H1 (cell line): ENCODE measurements around the gene TMEM139. TPM values are rescaled to one million over a fixed set of nuclear protein-coding genes. Genes with fewer than 3 reads are reported as not detected.

Experiments
- CTCF ChIA-PET: fragments of 300-600 bp; sonication (Branson Sonifier 250); formaldehyde crosslinking; loops from one replicate; lab custom pipeline; 2021; ENCODE audit not compliant: partially characterized antibody; lab: Charles Lee
- POLR2A ChIA-PET: fragments of 300-600 bp; sonication (Branson Sonifier 250); formaldehyde crosslinking; loops from one replicate; lab custom pipeline; 2021; ENCODE audit warnings: inconsistent platforms; ENCODE audit not compliant: partially characterized antibody; lab: Charles Lee
- DNase-seq, 2 experiments: peaks; one replicate each; pipeline versions ENCODE4 v3.0.0 to v3.0.0-alpha.2; 2010 to 2022; ENCODE audit warnings: low spot score in 2 of 2, low read depth in 1 of 2, mixed read lengths in 1 of 2
- FAIRE-seq: peaks from 2 replicates; lab custom pipeline; 2011; peaks lifted over from hg19 to GRCh38; lab: Jason Lieb, UNC
- H2AFZ ChIP-seq: 2 replicates; pipeline ENCODE4 v1.8.1; 2012; ENCODE audit warnings: low read length, inconsistent platforms
- H2AK5ac ChIP-seq: 2 replicates; pipeline ENCODE4 v1.6.1; 2013; ENCODE audit warnings: low read depth, low read length
- H2BK120ac ChIP-seq: replicated peaks from 2 replicates; pipeline ENCODE3; 2013; ENCODE audit warnings: low read depth, low read length, inconsistent platforms
- H2BK12ac ChIP-seq: 2 replicates; pipeline ENCODE4 v1.6.1; 2013; ENCODE audit warnings: low read depth, low read length
- H2BK15ac ChIP-seq: 2 replicates; pipeline ENCODE4 v1.6.1; 2013; ENCODE audit warnings: low read length
- H2BK20ac ChIP-seq: 2 replicates; pipeline ENCODE4 v1.6.1; 2013; ENCODE audit warnings: low read length
- H2BK5ac ChIP-seq: 2 replicates; pipeline ENCODE4 v1.6.1; 2013; ENCODE audit warnings: low read depth, low read length
- H3K14ac ChIP-seq: 2 replicates; pipeline ENCODE4 v1.6.1; 2013; ENCODE audit warnings: inconsistent platforms; ENCODE audit not compliant: insufficient read length
- H3K18ac ChIP-seq: 2 replicates; pipeline ENCODE4 v1.6.1; 2013; ENCODE audit warnings: low read length; ENCODE audit errors: extremely low read depth
- H3K23ac ChIP-seq: 2 replicates; pipeline ENCODE4 v1.6.1; 2013; ENCODE audit warnings: inconsistent platforms; ENCODE audit not compliant: insufficient read length
- H3K23me2 ChIP-seq: 2 replicates; pipeline ENCODE4 v1.6.1; 2013; ENCODE audit warnings: low read depth, low read length
- H3K27ac ChIP-seq: 2 replicates; pipeline ENCODE4 v1.6.1; 2011; ENCODE audit warnings: low read depth, low read length, inconsistent platforms
- H3K27me3 ChIP-seq, 4 experiments: replicated peaks in 1 of 4; 1 replicate in 1 of 4; 2 replicates in 3 of 4; pipeline versions ENCODE4 v1.6.1 to v1.8.1; 2011 to 2013; ENCODE audit warnings: low read length in 3 of 4, mild to moderate bottlenecking in 3 of 4, inconsistent platforms in 2 of 4, mixed read lengths in 2 of 4, moderate library complexity in 1 of 4; ENCODE audit not compliant: control insufficient read depth in 3 of 4, insufficient read depth in 3 of 4; ENCODE audit errors: extremely low read depth in 1 of 4
- H3K36me3 ChIP-seq, 4 experiments: 2 replicates each; pipeline versions ENCODE4 v1.6.1 to v1.8.1; 2011 to 2013; ENCODE audit warnings: mild to moderate bottlenecking in 4 of 4, low read length in 3 of 4, moderate library complexity in 2 of 4, control low read depth in 1 of 4, inconsistent platforms in 1 of 4; ENCODE audit not compliant: insufficient read depth in 4 of 4, control insufficient read depth in 2 of 4
- H3K4ac ChIP-seq: replicated peaks from 2 replicates; pipeline ENCODE3; 2013; ENCODE audit warnings: low read length, low read depth, mixed read lengths, inconsistent platforms; ENCODE audit not compliant: insufficient read length
- H3K4me1 ChIP-seq, 4 experiments: replicated peaks in 1 of 4; 1 replicate in 1 of 4; 2 replicates in 3 of 4; pipeline versions ENCODE4 v1.6.1 to v1.8.1; 2011 to 2013; ENCODE audit warnings: low read length in 3 of 4, inconsistent platforms in 2 of 4, mixed read lengths in 1 of 4; ENCODE audit not compliant: insufficient read depth in 4 of 4, control insufficient read depth in 3 of 4
- H3K4me2 ChIP-seq, 2 experiments: 2 replicates each; pipeline versions ENCODE4 v1.6.1 to v1.8.1; 2011 to 2013; ENCODE audit warnings: low read depth in 2 of 2, low read length in 2 of 2, control low read depth in 1 of 2, inconsistent platforms in 1 of 2, mild to moderate bottlenecking in 1 of 2; ENCODE audit not compliant: insufficient read depth in 1 of 2
- H3K4me3 ChIP-seq, 4 experiments: fragments of 200-600, 300-600 bp in 1 of 4; sonication (generic), shearing (Covaris generic), sonication (Bioruptor Twin) in 1 of 4; 2 replicates each; pipeline versions ENCODE4 v1.5.1 to v1.8.1; 2011 to 2016; ENCODE audit warnings: low read length in 4 of 4, low read depth in 3 of 4, control low read depth in 2 of 4, inconsistent platforms in 2 of 4, mild to moderate bottlenecking in 2 of 4, mixed read lengths in 1 of 4, moderate library complexity in 1 of 4; ENCODE audit not compliant: insufficient read depth in 2 of 4; ENCODE audit errors: extremely low read depth in 1 of 4
- H3K56ac ChIP-seq: replicated peaks from 2 replicates; pipeline ENCODE3; 2013; ENCODE audit warnings: low read depth, mild to moderate bottlenecking, mixed read lengths, low read length, inconsistent platforms; ENCODE audit not compliant: insufficient read length
- H3K79me1 ChIP-seq: 2 replicates; pipeline ENCODE4 v1.6.1; 2013; ENCODE audit warnings: low read depth, low read length, control low read depth
- H3K79me2 ChIP-seq, 2 experiments: 2 replicates each; pipeline versions ENCODE4 v1.6.1 to v1.8.1; 2012 to 2013; ENCODE audit warnings: low read length in 2 of 2, mild to moderate bottlenecking in 2 of 2, inconsistent platforms in 1 of 2; ENCODE audit not compliant: insufficient read depth in 2 of 2, control insufficient read depth in 1 of 2
- H3K9ac ChIP-seq, 4 experiments: replicated peaks in 1 of 4; 1 replicate in 1 of 4; 2 replicates in 3 of 4; pipeline versions ENCODE4 v1.6.1 to v1.8.1; 2011 to 2013; ENCODE audit warnings: low read depth in 3 of 4, low read length in 3 of 4, control low read depth in 2 of 4, mild to moderate bottlenecking in 2 of 4, moderate library complexity in 2 of 4, inconsistent platforms in 1 of 4; ENCODE audit errors: extremely low read depth in 1 of 4
- H3K9me3 ChIP-seq, 2 experiments: 2 replicates each; pipeline versions ENCODE4 v1.6.1 to v1.8.1; 2012 to 2013; ENCODE audit warnings: mild to moderate bottlenecking in 2 of 2, moderate library complexity in 2 of 2, control low read depth in 1 of 2, inconsistent platforms in 1 of 2, low read depth in 1 of 2, low read length in 1 of 2, mixed read lengths in 1 of 2; ENCODE audit not compliant: insufficient read depth in 2 of 2
- H4K20me1 ChIP-seq, 2 experiments: replicated peaks in 1 of 2; 2 replicates each; pipeline versions ENCODE3 to v1.8.1; 2011 to 2013; ENCODE audit warnings: inconsistent platforms in 2 of 2, low read length in 2 of 2, mild to moderate bottlenecking in 1 of 2; ENCODE audit not compliant: insufficient read depth in 2 of 2, control insufficient read depth in 1 of 2
- H4K5ac ChIP-seq: 2 replicates; pipeline ENCODE4 v1.6.1; 2013; ENCODE audit warnings: low read length, low read depth, mixed read lengths, inconsistent platforms; ENCODE audit not compliant: insufficient read length
- H4K8ac ChIP-seq: 2 replicates; pipeline ENCODE4 v1.8.0; 2013; ENCODE audit warnings: mild to moderate bottlenecking, moderate library complexity, low read length, inconsistent platforms; ENCODE audit not compliant: insufficient read depth; ENCODE audit errors: extremely low read depth
- H4K91ac ChIP-seq: replicated peaks from 2 replicates; pipeline ENCODE3; 2013; ENCODE audit warnings: low read length, mixed read lengths, inconsistent platforms; ENCODE audit not compliant: insufficient read length
- BRCA1 ChIP-seq: IDR thresholded peaks from 2 replicates; pipeline ENCODE4 v1.6.1; 2012; ENCODE audit warnings: low read depth, low read length, improper control_type of control experiment
- MAFK ChIP-seq: IDR thresholded peaks from 2 replicates; pipeline ENCODE4 v1.6.1; 2012; ENCODE audit warnings: low read depth, mild to moderate bottlenecking, improper control_type of control experiment, low read length
- POLR2AphosphoS5 ChIP-seq: IDR thresholded peaks from 2 replicates; pipeline ENCODE4 v1.6.1; 2011; ENCODE audit warnings: low read depth, low read length
- SAP30 ChIP-seq: fragments of 300-600 bp; sonication (generic); IDR thresholded peaks from 2 replicates; pipeline ENCODE4 v1.7.1; 2012; ENCODE audit warnings: low read length, moderate library complexity, mild to moderate bottlenecking, inconsistent platforms; ENCODE audit not compliant: insufficient read depth, insufficient replicate concordance
- WGBS, 2 experiments: shearing (Covaris generic) in 1 of 2; methylation state at CpG; one replicate each; pipeline versions ENCODE4 v1.1.6 to v1.1.7; 2013 to 2015; ENCODE audit warnings: low lambda C conversion rate in 2 of 2, mixed read lengths in 2 of 2, inconsistent platforms in 1 of 2, low coverage in 1 of 2, missing lambda C conversion rate in 1 of 2; ENCODE audit not compliant: insufficient replicate concordance in 2 of 2, insufficient coverage in 1 of 2, insufficient read length in 1 of 2; ENCODE audit errors: extremely low coverage in 1 of 2, missing lambda C conversion rate in 1 of 2; 5-methylcytosine and 5-hydroxymethylcytosine counted together
- polyA plus RNA-seq, 7 experiments: library from polyadenylated mRNA; depleted of rRNA in 3 of 7; stranded (reverse) in 5 of 7; unstranded in 2 of 7; fragments of >200 nt in 5 of 7; fragments of 200-250 nt in 2 of 7; gene quantifications; 1 replicate in 5 of 7; 2 replicates in 1 of 7; 4 replicates in 1 of 7; pipeline versions ENCODE4 v1.2.1 to v1.2.3, GENCODE V29; 2011 to 2013; ENCODE audit warnings: missing spikeins in 2 of 7, mixed read lengths in 2 of 7
- total RNA-seq: library from RNA; stranded (reverse); fragmentation: NEBNext Ultra II Directional; extraction: Animal tissue kit (Norgen Biotek cat#: 25700); gene quantifications from 2 replicates; pipeline ENCODE4 v1.2.1, GENCODE V29; 2021

TMEM139 gene
- total and polyA plus RNA-seq, 2 of the 8 experiments (the other 6 are each of a cell fraction or from before 2014, with no cell fraction given): 3.2 to 6.7 TPM

GRCh38 chr7:143320620-143321019 is 35.9 kb downstream of the TMEM139 start:
- 0 out of 2 replicates have a peak overlapping the region, but pooled peaks have one; percentile 10 for H2BK12ac ChIP-seq
- H3K27ac ChIP-seq: no peak overlapping the region
- H3K18ac ChIP-seq: no peak overlapping the region
- no peaks in the 10 kb centered on the region for H3K79me1 ChIP-seq
- no peak for FAIRE-seq
- no peak for DNase-seq
- no peaks in the 10 kb centered on the region for H4K20me1 ChIP-seq
- H3K23me2 ChIP-seq: no peaks in the 10 kb centered on the region
- no peak overlapping the region for H2BK15ac ChIP-seq
- no peak overlapping the region for H2BK20ac ChIP-seq
- no peaks in the 10 kb centered on the region for H3K36me3 ChIP-seq
- no peak overlapping the region for H2BK5ac ChIP-seq
- no peak overlapping the region for H3K4me3 ChIP-seq
- CTCF ChIA-PET: interaction anchor here (1.0 to 2.5 kb wide), 4 partner anchors 8 to 56 kb away, joined by 3 to 11 read pairs (median 3); no protein-coding TSS in a partner anchor
- H2BK120ac ChIP-seq: no peak overlapping the region
- no peak overlapping the region for H3K4me2 ChIP-seq
- POLR2A ChIA-PET: interaction anchor here (1.7 to 2.3 kb wide), 2 partner anchors 11 to 18 kb away, joined by 3 to 7 read pairs; no protein-coding TSS in a partner anchor
- no peak overlapping the region for H2AFZ ChIP-seq
- WGBS, 2 experiments: 82% methylated on average over 8 of the region's 9 CpGs; no CpG with 5 or more reads in 1 of the 2 experiments
- no peak overlapping the region for H3K56ac ChIP-seq
- H3K27me3 ChIP-seq: no peaks in the 10 kb centered on the region
- H3K4ac ChIP-seq: no peak overlapping the region
- peaks cover 0 to 5% (median under 1%) of the 10 kb centered on the region in 4 experiments; a peak in 2 of 7 replicates for H3K4me1 ChIP-seq
- no peaks in the 10 kb centered on the region for H3K9me3 ChIP-seq
- no peak overlapping the region for H3K14ac ChIP-seq
- no peak overlapping the region for H3K23ac ChIP-seq
- H4K91ac ChIP-seq: no peak overlapping the region
- no peak overlapping the region for H4K5ac ChIP-seq
- H3K9ac ChIP-seq: no peak overlapping the region
- no peak overlapping the region for H2AK5ac ChIP-seq
- H3K79me2 ChIP-seq: no peaks in the 10 kb centered on the region
- no peak overlapping the region; the same call in 1 of the 2 replicates for H4K8ac ChIP-seq
- TF ChIP-seq MAFK (no peak), SAP30 (no peak), POLR2AphosphoS5 (no peak), BRCA1 (no peak)
